Mesenchymal stem cell (in vitro differentiated cells and primary cell): ENCODE measurements around the gene ALG5.

Experiments
- DNase-seq: peaks from one replicate; pipeline ENCODE4 v3.0.0-alpha.2; 2013
- H2AFZ ChIP-seq: one replicate; pipeline ENCODE4 v1.6.1; 2013; ENCODE audit warnings: low read depth, mild to moderate bottlenecking, control low read depth, inconsistent platforms, low read length, moderate library complexity
- H2AK5ac ChIP-seq: 2 replicates; pipeline ENCODE4 v1.6.1; 2013; ENCODE audit warnings: low read length, moderate library complexity, mild to moderate bottlenecking, inconsistent platforms; ENCODE audit not compliant: severe bottlenecking
- H2BK120ac ChIP-seq: one replicate; pipeline ENCODE4 v1.6.1; 2013; ENCODE audit warnings: low read depth, mild to moderate bottlenecking, inconsistent platforms, low read length, moderate library complexity
- H2BK12ac ChIP-seq, 2 experiments: one replicate each; pipeline ENCODE4 v1.6.1; 2013; ENCODE audit warnings: inconsistent platforms in 2 of 2, low read length in 2 of 2, mild to moderate bottlenecking in 2 of 2, moderate library complexity in 2 of 2, control low read depth in 1 of 2
- H2BK15ac ChIP-seq: one replicate; pipeline ENCODE4 v1.6.1; 2013; ENCODE audit warnings: mild to moderate bottlenecking, low read depth, inconsistent platforms; ENCODE audit not compliant: poor library complexity, severe bottlenecking
- H2BK5ac ChIP-seq: 2 replicates; pipeline ENCODE4 v1.6.1; 2013; ENCODE audit warnings: low read depth, mild to moderate bottlenecking, low read length, control low read depth, inconsistent platforms; ENCODE audit not compliant: poor library complexity, severe bottlenecking
- H3K14ac ChIP-seq, 2 experiments: one replicate each; pipeline ENCODE4 v1.6.1; 2013; ENCODE audit warnings: inconsistent platforms in 2 of 2, low read length in 2 of 2, control low read depth in 1 of 2, mild to moderate bottlenecking in 1 of 2, moderate library complexity in 1 of 2
- H3K18ac ChIP-seq, 2 experiments: one replicate each; pipeline ENCODE4 v1.6.1; 2013; ENCODE audit warnings: inconsistent platforms in 2 of 2, low read length in 2 of 2, control low read depth in 1 of 2, low read depth in 1 of 2, mild to moderate bottlenecking in 1 of 2
- H3K23ac ChIP-seq, 2 experiments: one replicate each; pipeline ENCODE4 v1.6.1; 2013; ENCODE audit warnings: inconsistent platforms in 2 of 2, low read length in 2 of 2, mild to moderate bottlenecking in 2 of 2, moderate library complexity in 2 of 2, control low read depth in 1 of 2
- H3K27ac ChIP-seq: 2 replicates; pipeline ENCODE4 v1.5.1; 2013; ENCODE audit warnings: mild to moderate bottlenecking, moderate library complexity, low read length, control low read depth, inconsistent platforms; ENCODE audit not compliant: poor library complexity, severe bottlenecking
- H3K27me3 ChIP-seq, 2 experiments: 2 replicates each; pipeline versions ENCODE4 v1.6.1 to v1.7.0; 2013; ENCODE audit warnings: low read length in 2 of 2, mild to moderate bottlenecking in 2 of 2, moderate library complexity in 2 of 2, control low read depth in 1 of 2, inconsistent platforms in 1 of 2; ENCODE audit not compliant: control insufficient read depth in 1 of 2, insufficient read depth in 1 of 2
- H3K36me3 ChIP-seq, 2 experiments: 2 replicates each; pipeline versions ENCODE4 v1.6.1 to v1.7.0; 2013; ENCODE audit warnings: low read length in 2 of 2, control low read depth in 1 of 2, inconsistent platforms in 1 of 2, low read depth in 1 of 2, mild to moderate bottlenecking in 1 of 2; ENCODE audit not compliant: insufficient read depth in 2 of 2, control insufficient read depth in 1 of 2
- H3K4ac ChIP-seq, 2 experiments: one replicate each; pipeline ENCODE4 v1.6.1; 2013; ENCODE audit warnings: inconsistent platforms in 2 of 2, low read length in 2 of 2, mild to moderate bottlenecking in 2 of 2, moderate library complexity in 2 of 2, control low read depth in 1 of 2, low read depth in 1 of 2
- H3K4me1 ChIP-seq: 2 replicates; pipeline ENCODE4 v1.6.1; 2013; ENCODE audit warnings: low read depth, low read length, control low read depth; ENCODE audit not compliant: control insufficient read depth, insufficient read depth
- H3K4me2 ChIP-seq: 2 replicates; pipeline ENCODE4 v1.6.1; 2013; ENCODE audit warnings: low read length, mild to moderate bottlenecking, inconsistent platforms; ENCODE audit not compliant: poor library complexity, severe bottlenecking
- H3K4me3 ChIP-seq, 2 experiments: 2 replicates each; pipeline versions ENCODE4 v1.5.1 to v1.7.0; 2013; ENCODE audit warnings: low read length in 2 of 2, mild to moderate bottlenecking in 2 of 2, control low read depth in 1 of 2, low read depth in 1 of 2; ENCODE audit not compliant: insufficient read depth in 1 of 2
- H3K79me1 ChIP-seq: replicated peaks from 2 replicates; pipeline ENCODE4 v1.6.1; 2013; ENCODE audit warnings: mild to moderate bottlenecking, control low read depth, low read length, inconsistent platforms; ENCODE audit not compliant: poor library complexity, severe bottlenecking
- H3K9ac ChIP-seq: 2 replicates; pipeline ENCODE4 v1.7.0; 2013; ENCODE audit warnings: mild to moderate bottlenecking, low read length, moderate library complexity
- H3K9me3 ChIP-seq: 2 replicates; pipeline ENCODE4 v1.7.0; 2013; ENCODE audit warnings: mild to moderate bottlenecking, low read length; ENCODE audit not compliant: control insufficient read depth
- H4K8ac ChIP-seq: one replicate; pipeline ENCODE4 v1.6.1; 2013; ENCODE audit warnings: inconsistent platforms, mild to moderate bottlenecking, low read length, moderate library complexity
- H4K91ac ChIP-seq: one replicate; pipeline ENCODE4 v1.6.1; 2013; ENCODE audit warnings: mild to moderate bottlenecking, low read length, inconsistent platforms
- WGBS: methylation state at CpG from one replicate; pipeline ENCODE4 v1.1.7; 2013; ENCODE audit warnings: mixed read lengths; 5-methylcytosine and 5-hydroxymethylcytosine counted together

Gene ALG5

GRCh38 chr13:36959456-36960116, 39.6 kb downstream of the ALG5 start:
- Histone ChIP-seq H2BK5ac (no peak overlapping the region), H2BK12ac (no peak overlapping the region), H3K18ac (no peak overlapping the region), H3K36me3 (peaks cover 22 to 64% of the 10 kb centered on the region in 2 experiments), H3K27me3 (no peaks in the 10 kb centered on the region), H4K8ac (no peak overlapping the region), H3K9me3 (no peaks in the 10 kb centered on the region), H3K4me3 (no peak overlapping the region), H3K27ac (no peak overlapping the region), H3K23ac (no peak overlapping the region), H3K4me1 (no peaks in the 10 kb centered on the region), H4K91ac (no peak overlapping the region), H3K9ac (no peak overlapping the region), H3K4me2 (no peak overlapping the region), H3K4ac (no peak overlapping the region), H2BK120ac (no peak overlapping the region), H2BK15ac (no peak overlapping the region), H3K79me1 (peaks cover 19% of the 10 kb centered on the region), H2AFZ (no peak overlapping the region), H3K14ac (no peak overlapping the region), H2AK5ac (no peak overlapping the region)
- WGBS = no CpG with 5 or more reads among the region's 2 CpGs
- no peak for DNase-seq

- Histone ChIP-seq H3K4me1 (no peaks in the 10 kb centered on the region), H2AK5ac (no peak overlapping the region), H3K4me2 (no peak overlapping the region), H3K4me3 (no peak overlapping the region), H4K91ac (no peak overlapping the region), H3K4ac (no peak overlapping the region), H4K8ac (no peak overlapping the region), H3K27ac (no peak overlapping the region), H3K36me3 (peaks cover 13 to 65% of the 10 kb centered on the region in 2 experiments), H3K18ac (no peak overlapping the region), H3K14ac (no peak overlapping the region), H3K23ac (no peak overlapping the region), H2BK5ac (no peak overlapping the region), H3K79me1 (peaks cover 8% of the 10 kb centered on the region), H2BK15ac (no peak overlapping the region), H3K9ac (no peak overlapping the region), H2BK120ac (no peak overlapping the region), H2AFZ (no peak overlapping the region), H2BK12ac (no peak overlapping the region), H3K27me3 (no peaks in the 10 kb centered on the region), H3K9me3 (no peaks in the 10 kb centered on the region)
- no peak for DNase-seq
Measured at GRCh38 chr13:36954542-36954941, 44.6 kb downstream of the ALG5 start.

DNA sequence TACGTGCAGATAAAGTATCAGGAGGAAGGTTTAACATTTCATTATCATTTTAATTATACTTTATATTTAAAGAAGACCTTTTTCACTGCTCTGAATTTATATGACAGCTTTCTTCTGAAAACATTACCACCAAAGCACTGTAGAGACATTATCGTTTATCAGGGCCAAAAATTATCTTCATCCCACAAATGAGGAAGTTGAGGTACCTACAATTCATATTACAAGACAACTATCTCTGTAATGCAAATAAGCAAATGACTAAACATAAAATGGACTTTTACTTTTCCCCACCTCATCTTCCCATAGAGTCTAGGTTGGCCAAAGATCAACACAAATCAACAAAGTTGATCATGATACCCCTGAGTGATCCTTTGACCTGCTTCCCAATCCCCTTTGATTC, 48.2 kb downstream of the ALG5 start:
- WGBS = 100% methylated on average over 1 of the region's 2 CpGs
- Histone ChIP-seq H3K4me3 (no peak overlapping the region), H3K27ac (no peak overlapping the region), H3K9me3 (no peaks in the 10 kb centered on the region), H2BK12ac (no peak overlapping the region), H2AFZ (no peak overlapping the region), H3K36me3 (peaks cover 9 to 56% of the 10 kb centered on the region in 2 experiments), H3K4ac (no peak overlapping the region), H3K4me1 (no peaks in the 10 kb centered on the region), H2BK120ac (no peak overlapping the region), H4K91ac (no peak overlapping the region), H3K14ac (no peak overlapping the region), H3K27me3 (no peaks in the 10 kb centered on the region), H3K18ac (no peak overlapping the region), H2BK15ac (no peak overlapping the region), H3K4me2 (no peak overlapping the region), H2AK5ac (no peak overlapping the region), H3K9ac (no peak overlapping the region), H3K23ac (no peak overlapping the region), H4K8ac (no peak overlapping the region), H2BK5ac (no peak overlapping the region), H3K79me1 (no peaks in the 10 kb centered on the region)
- no peak for DNase-seq

DNA sequence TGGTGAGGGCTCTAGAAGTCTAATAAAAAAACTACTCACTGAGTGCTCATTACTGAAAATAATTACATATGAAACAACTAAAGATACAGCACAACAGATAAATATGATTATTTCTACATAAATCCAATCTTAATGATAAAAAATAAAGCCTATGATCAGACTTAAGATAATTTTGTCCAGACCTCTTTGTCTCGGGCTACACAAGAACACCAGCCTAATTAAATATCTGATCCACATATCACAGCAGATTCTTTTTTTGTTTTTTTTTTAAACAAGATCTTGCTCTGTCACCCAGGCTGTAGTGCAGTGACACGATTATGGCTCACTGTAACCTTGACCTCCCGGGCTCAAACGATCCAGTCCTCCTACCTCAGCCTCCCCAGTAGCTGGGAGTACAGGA, 48.8 kb downstream of the ALG5 start:
- Histone ChIP-seq H2BK120ac (no peak overlapping the region), H3K4me1 (no peaks in the 10 kb centered on the region), H2AFZ (no peak overlapping the region), H3K27me3 (no peaks in the 10 kb centered on the region), H3K14ac (no peak overlapping the region), H4K91ac (no peak overlapping the region), H3K27ac (no peak overlapping the region), H2BK12ac (no peak overlapping the region), H4K8ac (no peak overlapping the region), H3K23ac (no peak overlapping the region), H3K4me2 (no peak overlapping the region), H3K36me3 (peaks cover 9 to 56% of the 10 kb centered on the region in 2 experiments), H3K4me3 (no peak overlapping the region), H2BK5ac (no peak overlapping the region), H2AK5ac (no peak overlapping the region), H3K79me1 (no peaks in the 10 kb centered on the region), H3K18ac (no peak overlapping the region), H3K4ac (no peak overlapping the region), H3K9ac (no peak overlapping the region), H2BK15ac (no peak overlapping the region), H3K9me3 (no peaks in the 10 kb centered on the region)
- no peak for DNase-seq
- 97% methylated on average over 4 of the region's 4 CpGs for WGBS
